GM12865 (cell line): ENCODE results near the gene PAX2.

Source experiments
- DNase-seq: peaks from one replicate; pipeline ENCODE4 v3.0.0; 2010; ENCODE audit warnings: low read depth
- H3K4me3 ChIP-seq: 2 replicates; pipeline ENCODE4 v1.5.1; 2011; ENCODE audit warnings: mild to moderate bottlenecking, low read depth, low read length, control low read depth
- TF ChIP-seq, protein P1 (sequence below): IDR thresholded peaks from 2 replicates; pipeline ENCODE4 v1.5.1; 2011; ENCODE audit warnings: low read length, control low read depth, low read depth, inconsistent platforms; ENCODE audit not compliant: insufficient read depth; ENCODE audit errors: missing control alignments

The PAX2 gene

DNA sequence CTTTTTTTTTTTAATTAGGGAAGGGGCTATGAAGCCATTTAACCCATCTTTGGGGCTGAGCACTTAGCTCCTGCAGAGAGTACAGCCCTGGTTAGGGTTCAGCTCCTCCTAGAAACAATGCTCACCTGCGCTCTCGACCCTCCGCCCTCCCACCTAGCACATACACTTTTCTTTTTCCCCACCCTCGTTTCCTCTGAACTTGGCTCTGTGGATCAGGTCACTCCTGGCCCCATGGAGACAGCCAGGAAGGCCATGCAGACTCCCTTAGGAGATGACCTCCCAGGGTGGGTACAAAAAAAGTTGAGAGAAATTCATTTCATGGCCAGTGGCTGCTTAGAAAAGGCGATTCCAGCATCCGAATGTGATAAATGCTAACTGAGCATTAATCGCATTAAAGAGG, 15.8 kb downstream of the PAX2 start:
- H3K4me3 ChIP-seq, result no peak overlapping the region
- TF ChIP-seq, protein P1, sequence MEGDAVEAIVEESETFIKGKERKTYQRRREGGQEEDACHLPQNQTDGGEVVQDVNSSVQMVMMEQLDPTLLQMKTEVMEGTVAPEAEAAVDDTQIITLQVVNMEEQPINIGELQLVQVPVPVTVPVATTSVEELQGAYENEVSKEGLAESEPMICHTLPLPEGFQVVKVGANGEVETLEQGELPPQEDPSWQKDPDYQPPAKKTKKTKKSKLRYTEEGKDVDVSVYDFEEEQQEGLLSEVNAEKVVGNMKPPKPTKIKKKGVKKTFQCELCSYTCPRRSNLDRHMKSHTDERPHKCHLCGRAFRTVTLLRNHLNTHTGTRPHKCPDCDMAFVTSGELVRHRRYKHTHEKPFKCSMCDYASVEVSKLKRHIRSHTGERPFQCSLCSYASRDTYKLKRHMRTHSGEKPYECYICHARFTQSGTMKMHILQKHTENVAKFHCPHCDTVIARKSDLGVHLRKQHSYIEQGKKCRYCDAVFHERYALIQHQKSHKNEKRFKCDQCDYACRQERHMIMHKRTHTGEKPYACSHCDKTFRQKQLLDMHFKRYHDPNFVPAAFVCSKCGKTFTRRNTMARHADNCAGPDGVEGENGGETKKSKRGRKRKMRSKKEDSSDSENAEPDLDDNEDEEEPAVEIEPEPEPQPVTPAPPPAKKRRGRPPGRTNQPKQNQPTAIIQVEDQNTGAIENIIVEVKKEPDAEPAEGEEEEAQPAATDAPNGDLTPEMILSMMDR, result no peak
- DNase-seq, result no peak

DNA sequence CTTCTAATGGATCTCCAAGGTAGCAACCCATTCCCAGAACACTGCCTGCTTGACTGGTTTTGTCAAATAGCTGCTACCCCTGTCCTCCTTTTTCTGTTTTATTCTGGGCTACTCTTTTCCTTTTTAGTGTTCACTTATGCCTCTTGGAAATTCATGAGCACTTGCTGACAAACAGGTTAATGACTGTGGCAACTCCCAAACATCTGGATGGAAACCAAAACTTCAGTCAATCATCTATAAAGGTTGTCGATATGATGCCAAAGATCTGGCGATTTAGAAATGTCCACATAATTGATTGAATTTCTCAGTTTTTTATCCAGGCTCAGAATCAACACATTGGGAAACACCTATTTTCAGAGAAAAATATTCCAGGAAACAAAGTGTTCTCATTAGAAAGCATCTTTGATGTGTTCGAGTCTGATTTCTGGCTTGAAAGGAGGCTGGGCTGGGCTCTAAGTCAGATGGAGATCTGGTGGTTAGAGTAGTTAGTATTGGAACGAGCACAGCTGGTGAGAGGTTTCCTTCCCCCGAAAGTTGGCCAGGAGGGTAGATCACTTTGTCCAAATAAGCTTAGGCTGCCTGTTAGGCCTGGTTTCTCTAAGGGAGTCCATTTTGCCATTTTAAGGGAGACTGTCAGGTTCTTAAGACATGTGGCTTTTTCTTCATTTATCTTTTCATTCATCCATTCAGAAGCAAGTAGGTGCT, 17.8 kb downstream of the PAX2 start:
- H3K4me3 ChIP-seq, result no peak overlapping the region
- DNase-seq, result no peak
- TF ChIP-seq, protein P1, result no peak

DNA sequence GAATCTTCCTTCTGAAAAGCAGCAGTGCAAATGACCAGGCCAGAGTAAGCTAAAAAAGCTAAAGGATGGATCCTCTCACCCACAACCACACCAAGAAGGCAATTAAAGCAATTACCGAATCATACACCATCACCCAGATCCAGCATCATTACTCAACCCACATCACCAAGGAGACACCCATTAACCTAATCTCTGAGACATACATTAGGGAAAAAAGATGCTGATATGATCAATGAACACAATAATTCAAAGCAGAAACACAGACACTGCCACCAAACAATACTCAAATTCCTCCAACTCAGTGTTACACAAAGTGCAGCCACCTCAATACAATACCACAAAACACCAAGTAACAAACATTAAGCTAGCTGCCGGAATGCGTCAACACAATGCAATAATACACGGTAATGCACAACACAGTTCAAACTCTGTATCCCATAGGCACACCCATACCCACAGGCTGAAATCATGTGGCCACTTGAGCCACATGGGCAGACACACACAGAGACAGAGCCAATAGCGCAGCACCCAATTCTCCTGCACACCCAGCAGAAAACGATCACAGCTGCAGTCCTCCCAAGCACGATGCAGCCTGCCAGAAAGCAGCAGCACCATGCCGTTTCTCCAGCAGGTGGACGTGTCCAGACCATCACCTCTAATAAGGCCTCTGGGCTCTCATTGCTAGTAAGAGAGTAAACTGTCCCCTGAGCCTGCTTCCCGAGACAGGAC, 21.5 kb downstream of the PAX2 start:
- TF ChIP-seq, protein P1, result no peak
- DNase-seq, result no peak
- H3K4me3 ChIP-seq, result no peak overlapping the region

DNA sequence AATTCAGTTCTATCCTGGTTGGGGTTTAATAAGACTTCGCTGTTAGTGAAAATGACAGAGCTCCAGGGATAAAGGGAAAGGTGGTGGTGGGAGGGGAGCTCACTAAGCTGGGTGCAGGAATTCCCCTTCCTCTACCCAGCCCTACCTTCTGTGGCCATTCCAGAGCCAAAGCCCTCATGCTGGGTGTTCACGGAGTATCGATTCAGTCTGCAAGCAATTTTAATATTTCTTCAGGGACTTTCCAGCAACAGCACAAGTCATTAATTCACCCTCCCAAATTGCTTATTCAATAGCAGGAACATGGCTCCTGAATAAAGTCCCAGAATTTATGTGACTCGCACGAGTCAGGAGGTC, 22.0 kb downstream of the PAX2 start:
- DNase-seq, result no peak
- H3K4me3 ChIP-seq, result no peak overlapping the region
- TF ChIP-seq, protein P1, result no peak

DNA sequence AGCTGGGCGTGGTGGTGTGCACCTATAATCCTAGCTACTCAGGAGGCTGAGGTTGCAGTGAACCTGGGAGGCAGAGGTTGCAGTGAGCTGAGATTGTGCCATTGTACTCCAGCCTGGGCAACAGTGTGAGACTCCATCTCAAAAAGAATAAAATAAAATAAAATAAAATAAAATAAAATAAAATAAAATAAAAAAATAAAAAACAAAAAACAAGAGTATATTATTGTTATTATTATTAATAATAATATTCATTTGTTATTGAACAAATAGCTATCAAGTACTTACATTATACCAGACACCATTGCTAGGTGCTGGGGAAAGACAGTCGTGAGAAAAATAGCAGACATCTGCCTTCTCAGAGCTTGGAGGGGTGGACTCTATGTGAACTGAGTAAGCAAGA, 24.1 kb downstream of the PAX2 start:
- TF ChIP-seq, protein P1, result no peak
- DNase-seq, result no peak

DNA sequence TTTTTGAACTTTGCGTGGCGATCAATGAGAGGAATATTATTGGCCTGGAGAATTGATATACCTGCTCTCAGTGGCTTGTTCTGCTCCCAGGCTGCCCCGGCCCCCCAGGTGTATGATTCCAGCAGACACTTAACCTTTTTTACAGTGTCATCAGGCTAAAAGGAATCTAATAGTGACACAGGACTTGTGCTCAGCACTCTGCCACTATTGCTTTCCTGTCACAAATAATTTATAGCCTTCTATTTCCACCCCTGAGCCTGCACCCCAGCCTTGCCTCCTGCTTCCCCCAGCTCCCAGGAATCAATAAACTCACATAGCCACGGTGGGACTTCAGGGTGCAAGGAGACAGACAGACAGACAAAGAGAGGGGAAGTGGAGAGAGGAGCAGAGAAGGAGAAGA, 28.3 kb downstream of the PAX2 start:
- TF ChIP-seq, protein P1, result no peak
- DNase-seq, result no peak
- no peak overlapping the region for H3K4me3 ChIP-seq

More for the DNA sequence above, 24.1 kb downstream of the PAX2 start:
- H3K4me3 ChIP-seq, result no peak overlapping the region
